Left ventricle myocardium inferior (tissue), 1 donor: Measurements from ENCODE around the gene CFDP1. TPM values are rescaled to one million over a fixed set of nuclear protein-coding genes. Genes with fewer than 3 reads are reported as not detected.
"Not testable (repeated sequence)": the region's sequence is repeated elsewhere in the genome, so short reads cannot be mapped to it uniquely, and the experiment has no call there.

Experiments
- DNase-seq: peaks from one replicate; pipeline ENCODE4 v3.0.0-alpha.2; 2020
- H3K27ac ChIP-seq: fragments of 200-600 bp; replicated peaks from 2 replicates; pipeline ENCODE4 v1.8.0; 2021
- H3K27me3 ChIP-seq: fragments of 200-600 bp; 2 replicates; pipeline ENCODE4 v1.8.0; 2021; ENCODE audit warnings: low read depth
- H3K36me3 ChIP-seq: fragments of 200-600 bp; 2 replicates; pipeline ENCODE4 v1.8.0; 2021
- H3K4me1 ChIP-seq: fragments of 200-600 bp; 2 replicates; pipeline ENCODE4 v1.8.0; 2021
- H3K4me3 ChIP-seq: fragments of 200-600 bp; 2 replicates; pipeline ENCODE4 v1.8.0; 2021; ENCODE audit warnings: mild to moderate bottlenecking, moderate library complexity
- H3K9me3 ChIP-seq: fragments of 200-600 bp; replicated peaks from 2 replicates; pipeline ENCODE4 v1.8.0; 2021
- CTCF ChIP-seq: fragments of 200-600 bp; IDR thresholded peaks from 2 replicates; pipeline ENCODE4 v1.8.0; 2021; ENCODE audit warnings: antibody characterized with exemption, mild to moderate bottlenecking, borderline replicate concordance
- intact Hi-C: fragments of 100-400 bp; cut with micrococcal nuclease; formaldehyde crosslinking; loops from one replicate; pipeline ENCODE4 v1.11.0; 2022
- total RNA-seq: library from RNA; stranded (reverse); fragmentation: NEBNext Ultra II Directional; extraction: Animal tissue kit (Norgen Biotek cat#: 25700); gene quantifications from one replicate; pipeline ENCODE4 v1.2.1, GENCODE V29; 2021
- donor health status: DM: no; HTN: yes; CAD: no; lungs with severe emphysema.

The CFDP1 gene
- total RNA-seq, 1 donor from 2014 or later = 24.9 TPM

GRCh38 chr16:75471723-75472633 lies 38.7 kb upstream of the CFDP1 start:
- Histone ChIP-seq H3K27ac (no peak overlapping the region), H3K36me3 (no peaks in the 10 kb centered on the region), H3K27me3 (no peaks in the 10 kb centered on the region), H3K4me1 (no peaks in the 10 kb centered on the region), H3K4me3 (no peak overlapping the region), H3K9me3 (no peaks in the 10 kb centered on the region)
- intact Hi-C loops = loop anchor here (5.0 kb wide), 1 partner anchor 295 kb away; no protein-coding TSS in a partner anchor
- no peak for DNase-seq
- peak; percentile 87 for TF ChIP-seq CTCF

GRCh38 chr16:75466760-75467159 lies 33.5 kb upstream of the CFDP1 start:
- H3K27me3 ChIP-seq = no peaks in the 10 kb centered on the region
- H3K4me3 ChIP-seq = no peak overlapping the region
- no peaks in the 10 kb centered on the region for H3K36me3 ChIP-seq
- H3K9me3 ChIP-seq = no peaks in the 10 kb centered on the region
- no peak overlapping the region for H3K27ac ChIP-seq
- TF ChIP-seq CTCF = no peak
- peaks cover 24% of the 10 kb centered on the region for H3K4me1 ChIP-seq
- intact Hi-C loops = no loop called here
- DNase-seq = no peak

- Histone ChIP-seq H3K27me3 (no peaks in the 10 kb centered on the region), H3K36me3 (no peaks in the 10 kb centered on the region), H3K9me3 (no peaks in the 10 kb centered on the region), H3K4me1 (peaks cover 48% of the 10 kb centered on the region), H3K27ac (peak within 1 kb of the TSS; percentile 99), H3K4me3 (peak within 1 kb of the TSS; percentile 96)
- intact Hi-C loops = no loop called here
- peak; percentile 100 for TF ChIP-seq CTCF
- peak; percentile 100 for DNase-seq
Measured at GRCh38 chr16:75464122-75464918, 31.0 kb upstream of the CFDP1 start, which contains the start of gene TMEM170A. Gene TMEM170A, minus strand, starts transcription at chr16:75464689. Its CDS starts 89 bp downstream, at chr16:75464600.

GRCh38 chr16:75463389-75464121 lies 30.3 kb upstream of the CFDP1 start:
- H3K36me3 ChIP-seq, intact Hi-C loops, H3K27me3 ChIP-seq, H3K9me3 ChIP-seq: not testable (repeated sequence)
- peak overlapping the region; percentile 96 for H3K4me3 ChIP-seq
- H3K27ac ChIP-seq = peak overlapping the region; percentile 99
- peaks cover 49% of the 10 kb centered on the region for H3K4me1 ChIP-seq
- peak; percentile 28 for DNase-seq

GRCh38 chr16:75462806-75463205 lies 29.5 kb upstream of the CFDP1 start:
- no peak for DNase-seq
- no peak overlapping the region for H3K27ac ChIP-seq
- H3K4me3 ChIP-seq = peak overlapping the region; percentile 96
- no peaks in the 10 kb centered on the region for H3K36me3 ChIP-seq
- no peak for TF ChIP-seq CTCF
- H3K27me3 ChIP-seq = no peaks in the 10 kb centered on the region
- no peaks in the 10 kb centered on the region for H3K9me3 ChIP-seq
- intact Hi-C loops = no loop called here
- H3K4me1 ChIP-seq = peaks cover 49% of the 10 kb centered on the region
